ENCODE measurements around the gene KCNQ4. TPM values are rescaled to one million over a fixed set of nuclear protein-coding genes. Genes with fewer than 3 reads are reported as not detected.

Gene KCNQ4
- total RNA-seq (2021): 1.4 TPM in 2 replicates
- long read RNA-seq: 0 reads

DNA sequence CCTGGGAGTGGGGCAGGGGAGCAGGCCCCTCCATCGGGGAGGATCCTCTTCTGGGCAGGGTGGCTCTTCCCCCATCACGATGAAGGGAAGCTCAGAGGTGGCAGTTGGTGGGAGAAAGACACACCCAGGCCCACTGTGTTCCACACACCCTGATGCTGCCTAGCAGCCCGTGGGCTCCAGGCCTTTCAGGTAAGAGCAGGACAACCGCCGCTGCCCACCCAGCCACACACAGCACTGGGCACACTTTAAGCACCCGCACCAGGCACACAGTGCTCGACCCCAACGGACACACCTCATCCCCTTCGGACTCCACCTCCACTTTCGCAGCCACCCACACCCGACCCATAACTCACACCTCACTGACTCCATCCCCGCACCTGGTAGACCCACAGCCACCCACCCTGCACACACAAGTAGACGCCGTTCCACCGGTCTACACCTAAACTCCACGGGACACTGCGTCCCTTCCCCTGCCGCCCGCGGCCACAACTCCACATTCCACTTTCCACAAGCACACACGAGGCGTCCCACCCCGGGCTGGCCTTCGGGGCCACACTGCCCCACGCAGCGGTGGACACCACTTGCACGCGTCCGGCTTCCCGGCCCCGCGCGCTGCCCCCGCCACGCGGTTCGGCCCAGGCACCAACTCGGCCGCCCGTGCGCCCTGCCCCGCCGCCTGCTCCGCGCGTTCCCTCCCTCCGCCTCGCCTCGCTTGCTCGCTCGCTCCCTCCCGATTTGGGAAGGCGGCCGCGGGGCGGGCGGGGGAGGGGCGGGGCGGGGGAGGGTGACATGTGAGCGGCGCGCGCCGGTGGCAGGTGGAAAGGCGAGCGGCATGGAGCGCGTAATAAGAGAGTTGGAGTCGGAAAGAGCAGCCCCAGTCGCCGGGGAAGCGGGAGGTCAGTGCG is at the start of gene KCNQ4:
KCNQ4 (plus strand) TSS at position 787 of the 905 bp plus-strand sequence. CDS start 307 bp downstream, outside the sequence.
- H3K27me3 ChIP-seq (ENCODE audit: insufficient read depth, low read length): peaks cover 9% of the 10 kb centered on the region; the same call in 1 of the 2 replicates
- no peak within 1 kb of the TSS for H3K4ac ChIP-seq (ENCODE audit: low read depth, low read length)
- 0 out of 3 replicates have a peak, but pooled peaks have one; percentile 8 for TF ChIP-seq CTCF (conservative IDR thresholded peaks at IDR 0.05)
- H3K18ac ChIP-seq (ENCODE audit: insufficient read length, low read depth, low read length): no peak within 1 kb of the TSS
- Mint-ChIP-seq H3K36me3 (ENCODE audit: insufficient read depth in 1 of 3, low read depth in 3 of 3) (peaks cover 3 to 6% (median 4%) of the 10 kb centered on the region in 3 experiments; a peak in 4 of 7 replicates), H3K4me1 (peaks cover 15 to 32% of the 10 kb centered on the region in 2 experiments), H3K27me3 (ENCODE audit: low read depth) (peaks cover 65% of the 10 kb centered on the region), H3K4me3 (peak within 1 kb of the TSS; percentile 71 to 89), H3K27ac (no peak within 1 kb of the TSS; a peak in 1 of 7 replicates), H3K9me3 (peaks cover 2 to 3% of the 10 kb centered on the region in 2 experiments; a peak in 1 of 5 replicates)
- no peak within 1 kb of the TSS for H2AK5ac ChIP-seq (ENCODE audit: insufficient read length, low read length)
- no peak within 1 kb of the TSS for H3K56ac ChIP-seq (ENCODE audit: insufficient read length, low read depth, low read length)
- peak; percentile 73 for DNase-seq
- H4K20me1 ChIP-seq (ENCODE audit: control insufficient read depth, insufficient read depth, insufficient read length): no peaks in the 10 kb centered on the region
- no peaks in the 10 kb centered on the region for H3K79me2 ChIP-seq (ENCODE audit: insufficient read depth, low read length)
- H3T11ph ChIP-seq (ENCODE audit: low read length): no peak within 1 kb of the TSS
- no CpG with 5 or more reads among the region's 73 CpGs for WGBS (ENCODE audit: extremely low coverage, insufficient read length, low lambda C conversion rate)
- H2BK120ac ChIP-seq (ENCODE audit: low read depth, low read length, poor library complexity, severe bottlenecking): no peak within 1 kb of the TSS
- H3K4me1 ChIP-seq (ENCODE audit: insufficient read depth, low read length): no peaks in the 10 kb centered on the region; the same call in 1 of the 2 replicates
- H2BK12ac ChIP-seq (ENCODE audit: insufficient read length, low read depth, low read length): no peak within 1 kb of the TSS
- no peak within 1 kb of the TSS; the same call in 1 of the 2 replicates for H3K14ac ChIP-seq (ENCODE audit: insufficient read depth, low read length)
- no peak within 1 kb of the TSS for H3K23ac ChIP-seq (ENCODE audit: insufficient read length, low read depth, low read length)
- no peak within 1 kb of the TSS for H4K8ac ChIP-seq (replicated peaks; ENCODE audit: insufficient read length, low read depth, low read length)
- H3K4me2 ChIP-seq (ENCODE audit: insufficient read depth, insufficient read length, low read length): peak within 1 kb of the TSS; percentile 50
- H3K27ac ChIP-seq (ENCODE audit: insufficient read length, low read depth, low read length): no peak within 1 kb of the TSS
- H2BK5ac ChIP-seq (ENCODE audit: insufficient read length, low read length): no peak within 1 kb of the TSS
- no peak within 1 kb of the TSS for H2AFZ ChIP-seq (ENCODE audit: low read length)
- no peak within 1 kb of the TSS for H3K9ac ChIP-seq (ENCODE audit: extremely low read depth, insufficient read length, low read length)
- H4K5ac ChIP-seq (ENCODE audit: insufficient read length, low read depth, low read length): no peak within 1 kb of the TSS
- H2BK15ac ChIP-seq (ENCODE audit: low read depth, low read length): no peak within 1 kb of the TSS
- H3K79me1 ChIP-seq (ENCODE audit: insufficient read depth, low read depth, low read length, poor library complexity, severe bottlenecking): no peaks in the 10 kb centered on the region
- H3K9me3 ChIP-seq (ENCODE audit: control insufficient read depth, low read depth, low read length): no peaks in the 10 kb centered on the region
- no peak within 1 kb of the TSS for H4K91ac ChIP-seq (ENCODE audit: insufficient read length, low read depth, low read length)
- no peak within 1 kb of the TSS for H2BK20ac ChIP-seq (ENCODE audit: low read depth, low read length, poor library complexity, severe bottlenecking)
- H3K23me2 ChIP-seq (ENCODE audit: insufficient read length, low read depth, low read length, poor library complexity, severe bottlenecking): peaks cover 17% of the 10 kb centered on the region
